ENCODE measurements around the gene NXF1. TPM values are rescaled to one million over a fixed set of nuclear protein-coding genes. Genes with fewer than 3 reads are reported as not detected.

The NXF1 gene
- total RNA-seq, result 13.4 and 15.3 TPM in 2 replicates

DNA sequence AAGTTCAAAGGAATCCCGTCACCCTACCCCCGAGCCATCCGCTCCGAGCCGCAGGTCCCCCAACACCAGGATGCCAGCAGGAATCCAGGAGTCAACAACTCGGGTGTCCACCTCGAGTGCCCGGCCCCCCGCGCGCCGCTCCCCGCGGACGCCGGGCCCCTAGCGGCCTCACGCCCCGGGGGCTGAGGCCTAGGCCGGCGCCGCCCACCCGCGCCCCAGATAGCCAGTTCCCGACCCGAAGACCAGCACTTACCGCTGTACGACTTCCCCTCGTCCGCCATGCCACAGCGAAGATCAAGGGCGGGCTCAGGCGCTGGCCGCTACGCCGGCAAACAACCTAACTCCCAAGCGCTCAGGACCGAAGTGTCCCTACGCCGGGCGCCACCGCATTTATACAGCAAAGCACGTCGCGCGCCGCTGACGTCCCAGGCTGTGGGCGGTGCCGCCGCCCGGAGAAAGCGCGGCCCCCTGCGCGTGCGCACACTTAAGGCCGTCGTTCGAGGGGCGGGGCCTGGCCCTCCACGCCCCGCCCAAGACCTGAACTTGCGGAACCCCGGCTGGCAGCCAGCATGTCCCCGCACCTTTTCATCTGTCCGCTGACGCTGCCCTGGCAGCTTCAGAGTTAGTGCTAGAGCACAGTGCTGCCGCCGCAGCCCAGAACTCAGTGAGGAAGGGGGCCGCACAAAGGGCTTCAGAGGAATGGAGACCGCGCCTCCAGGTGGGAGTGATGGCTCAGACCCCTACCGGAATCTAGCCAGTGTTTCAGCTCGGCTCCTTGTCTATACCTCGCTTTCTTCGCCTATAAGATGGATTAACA is at the start of gene NXF1:
TSS of gene NXF1 (minus strand) at position 365 of the 817 bp plus-strand sequence. CDS start at position 281, 84 bp downstream.
- peaks cover 29% of the 10 kb centered on the region for H3K36me3 ChIP-seq (ENCODE audit: control insufficient read depth, insufficient read depth, low read length)
- FAIRE-seq, result no peak
- peak; percentile 83 for DNase-seq (ENCODE audit: low read depth)
- peak within 1 kb of the TSS; percentile 81 for H3K4me3 ChIP-seq (ENCODE audit: low read depth, low read length)
- TF ChIP-seq, protein P1, sequence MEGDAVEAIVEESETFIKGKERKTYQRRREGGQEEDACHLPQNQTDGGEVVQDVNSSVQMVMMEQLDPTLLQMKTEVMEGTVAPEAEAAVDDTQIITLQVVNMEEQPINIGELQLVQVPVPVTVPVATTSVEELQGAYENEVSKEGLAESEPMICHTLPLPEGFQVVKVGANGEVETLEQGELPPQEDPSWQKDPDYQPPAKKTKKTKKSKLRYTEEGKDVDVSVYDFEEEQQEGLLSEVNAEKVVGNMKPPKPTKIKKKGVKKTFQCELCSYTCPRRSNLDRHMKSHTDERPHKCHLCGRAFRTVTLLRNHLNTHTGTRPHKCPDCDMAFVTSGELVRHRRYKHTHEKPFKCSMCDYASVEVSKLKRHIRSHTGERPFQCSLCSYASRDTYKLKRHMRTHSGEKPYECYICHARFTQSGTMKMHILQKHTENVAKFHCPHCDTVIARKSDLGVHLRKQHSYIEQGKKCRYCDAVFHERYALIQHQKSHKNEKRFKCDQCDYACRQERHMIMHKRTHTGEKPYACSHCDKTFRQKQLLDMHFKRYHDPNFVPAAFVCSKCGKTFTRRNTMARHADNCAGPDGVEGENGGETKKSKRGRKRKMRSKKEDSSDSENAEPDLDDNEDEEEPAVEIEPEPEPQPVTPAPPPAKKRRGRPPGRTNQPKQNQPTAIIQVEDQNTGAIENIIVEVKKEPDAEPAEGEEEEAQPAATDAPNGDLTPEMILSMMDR (IDR thresholded peaks at IDR 0.05; ENCODE audit: insufficient read depth, low read length, severe bottlenecking), result no peak
- no peaks in the 10 kb centered on the region for H3K27me3 ChIP-seq (ENCODE audit: control insufficient read depth, insufficient read depth, low read length)

- no peaks in the 10 kb centered on the region for H3K27me3 ChIP-seq (ENCODE audit: control insufficient read depth, insufficient read depth, low read length)
- TF ChIP-seq, protein P1 (IDR thresholded peaks at IDR 0.05; ENCODE audit: insufficient read depth, low read length, severe bottlenecking), result no peak
- peak overlapping the region; percentile 99 for H3K4me3 ChIP-seq (ENCODE audit: low read depth, low read length)
- DNase-seq (ENCODE audit: low read depth), result no peak
- peaks cover 21% of the 10 kb centered on the region for H3K36me3 ChIP-seq (ENCODE audit: control insufficient read depth, insufficient read depth, low read length)
- FAIRE-seq, result no peak
Measured at GRCh38 chr11:62854013-62854824, 49.0 kb upstream of the NXF1 start.

DNA sequence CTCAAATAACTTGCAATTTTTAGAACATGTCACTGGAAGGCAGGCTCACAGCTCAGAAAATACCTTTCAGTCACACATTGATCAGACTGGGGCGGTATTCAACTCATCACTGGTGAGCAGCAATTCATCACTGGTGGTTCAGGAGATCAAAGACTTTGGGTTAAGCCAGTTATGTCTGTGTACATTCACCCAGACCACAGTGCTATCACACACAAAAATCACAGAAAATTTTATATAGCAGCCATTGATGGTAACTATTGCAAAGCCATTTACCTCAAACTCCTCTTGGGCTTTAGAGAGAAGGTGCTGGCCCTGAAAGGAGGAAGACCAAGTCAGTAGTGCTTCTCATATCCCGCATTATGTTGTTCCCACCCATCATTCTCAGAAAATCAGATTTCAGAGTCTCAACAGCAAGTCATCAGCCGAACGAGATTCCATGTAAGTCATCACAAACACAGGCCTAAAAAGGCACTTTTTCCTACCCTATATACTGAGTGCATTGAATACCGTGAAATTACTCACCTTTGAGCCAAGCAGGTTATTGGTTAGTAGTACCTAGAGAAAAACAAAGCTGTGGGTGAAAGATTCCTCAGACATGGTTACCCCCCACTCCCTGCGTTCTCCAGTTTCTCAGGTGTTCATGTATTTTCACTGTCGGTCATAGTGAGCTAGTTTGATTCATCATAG is 48.2 kb upstream of the NXF1 start:
- FAIRE-seq (no peak), DNase-seq (ENCODE audit: low read depth) (no peak)
- peaks cover 21% of the 10 kb centered on the region for H3K36me3 ChIP-seq (ENCODE audit: control insufficient read depth, insufficient read depth, low read length)
- peak overlapping the region; percentile 99 for H3K4me3 ChIP-seq (ENCODE audit: low read depth, low read length)
- TF ChIP-seq, protein P1 (IDR thresholded peaks at IDR 0.05; ENCODE audit: insufficient read depth, low read length, severe bottlenecking), result no peak
- no peaks in the 10 kb centered on the region for H3K27me3 ChIP-seq (ENCODE audit: control insufficient read depth, insufficient read depth, low read length)

- Histone ChIP-seq H3K27me3 (ENCODE audit: control insufficient read depth, insufficient read depth, low read length) (no peaks in the 10 kb centered on the region), H3K36me3 (ENCODE audit: control insufficient read depth, insufficient read depth, low read length) (peaks cover 21% of the 10 kb centered on the region), H3K4me3 (ENCODE audit: low read depth, low read length) (no peak overlapping the region)
- no peak for DNase-seq (ENCODE audit: low read depth)
- TF ChIP-seq, protein P1 (IDR thresholded peaks at IDR 0.05; ENCODE audit: insufficient read depth, low read length, severe bottlenecking), result no peak
- no peak for FAIRE-seq
Measured at GRCh38 chr11:62852523-62853188, 47.4 kb upstream of the NXF1 start.

- H3K4me3 ChIP-seq (ENCODE audit: low read depth, low read length), result no peak overlapping the region
- H3K36me3 ChIP-seq (ENCODE audit: control insufficient read depth, insufficient read depth, low read length), result peaks cover 21% of the 10 kb centered on the region
- FAIRE-seq, result no peak
- no peaks in the 10 kb centered on the region for H3K27me3 ChIP-seq (ENCODE audit: control insufficient read depth, insufficient read depth, low read length)
- TF ChIP-seq, protein P1 (IDR thresholded peaks at IDR 0.05; ENCODE audit: insufficient read depth, low read length, severe bottlenecking), result no peak
- DNase-seq (ENCODE audit: low read depth), result no peak
Measured at GRCh38 chr11:62851807-62852522, 46.7 kb upstream of the NXF1 start.
